Adipocyte (in vitro differentiated cells): ENCODE data around the gene UGGT2.
"Not testable (repeated sequence)": the region's sequence is repeated elsewhere in the genome, so short reads cannot be mapped to it uniquely, and the experiment has no call there.

ENCODE experiments used
- DNase-seq: peaks from one replicate; pipeline ENCODE4 v3.0.0-alpha.2; 2015; ENCODE audit warnings: low read depth
- H3K27me3 ChIP-seq: replicated peaks from 2 replicates; pipeline ENCODE4 v1.7.0; 2013; ENCODE audit warnings: mild to moderate bottlenecking, low read length, moderate library complexity; ENCODE audit not compliant: control insufficient read depth, insufficient read depth
- H3K36me3 ChIP-seq: 2 replicates; pipeline ENCODE4 v1.7.0; 2013; ENCODE audit warnings: low read length, mild to moderate bottlenecking, moderate library complexity; ENCODE audit not compliant: control insufficient read depth, insufficient read depth, severe bottlenecking
- H3K4me1 ChIP-seq: 2 replicates; pipeline ENCODE4 v1.7.0; 2013; ENCODE audit warnings: mild to moderate bottlenecking, low read length, moderate library complexity; ENCODE audit not compliant: control insufficient read depth, insufficient read depth
- H3K4me3 ChIP-seq: 2 replicates; pipeline ENCODE4 v1.7.0; 2013; ENCODE audit warnings: mild to moderate bottlenecking, low read length, moderate library complexity
- H3K9ac ChIP-seq: 2 replicates; pipeline ENCODE4 v1.7.0; 2013; ENCODE audit warnings: mild to moderate bottlenecking, low read length, moderate library complexity
- H3K9me3 ChIP-seq: 2 replicates; pipeline ENCODE4 v1.7.0; 2013; ENCODE audit warnings: mild to moderate bottlenecking, low read length, moderate library complexity; ENCODE audit not compliant: control insufficient read depth

UGGT2 gene

DNA sequence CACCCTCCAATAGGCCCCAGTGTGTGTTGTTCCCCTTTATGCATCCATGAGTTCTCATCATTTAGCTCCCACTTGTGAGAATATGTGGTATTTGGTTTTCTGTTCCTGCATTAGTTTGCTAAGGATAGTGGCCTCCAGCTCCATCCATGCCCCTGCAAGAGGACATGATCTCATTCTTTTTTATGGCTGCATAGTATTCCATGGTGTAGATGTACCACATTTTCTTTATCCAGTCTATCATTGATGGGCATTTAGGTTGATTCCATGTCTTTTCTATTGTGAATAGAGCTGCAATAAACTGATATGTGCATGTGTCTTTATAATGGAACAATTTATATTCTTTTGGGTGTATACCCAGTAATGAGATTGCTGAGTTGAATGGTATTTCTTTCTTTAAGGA is 263.9 kb downstream of the UGGT2 start:
- not testable (repeated sequence) for DNase-seq, H3K9ac ChIP-seq, H3K27me3 ChIP-seq, H3K4me1 ChIP-seq, H3K4me3 ChIP-seq, H3K9me3 ChIP-seq
- H3K36me3 ChIP-seq = peaks cover 78% of the 10 kb centered on the region

DNA sequence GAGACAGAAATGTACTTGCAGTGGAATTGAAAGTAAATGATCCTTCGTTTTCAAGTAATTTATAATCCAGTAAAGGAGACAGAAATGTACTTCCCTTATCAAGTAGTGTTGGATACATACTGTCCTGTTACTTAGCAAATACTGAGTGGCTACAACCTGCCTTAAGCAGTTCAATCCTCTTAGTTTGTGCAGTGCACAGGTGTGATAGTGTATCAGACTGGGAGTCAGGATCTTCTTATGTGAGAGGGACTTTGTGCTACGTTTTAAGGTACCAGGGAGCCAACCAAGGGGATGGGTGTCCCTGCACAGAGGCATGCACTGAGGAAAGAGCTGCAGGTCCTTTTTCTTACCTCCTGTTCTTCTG is 265.1 kb downstream of the UGGT2 start:
- peaks cover 68% of the 10 kb centered on the region for H3K36me3 ChIP-seq
- peaks cover 11% of the 10 kb centered on the region for H3K4me1 ChIP-seq
- no peaks in the 10 kb centered on the region for H3K9me3 ChIP-seq
- DNase-seq = no peak
- no peaks in the 10 kb centered on the region for H3K27me3 ChIP-seq
- H3K9ac ChIP-seq = no peak overlapping the region
- H3K4me3 ChIP-seq = no peak overlapping the region

DNA sequence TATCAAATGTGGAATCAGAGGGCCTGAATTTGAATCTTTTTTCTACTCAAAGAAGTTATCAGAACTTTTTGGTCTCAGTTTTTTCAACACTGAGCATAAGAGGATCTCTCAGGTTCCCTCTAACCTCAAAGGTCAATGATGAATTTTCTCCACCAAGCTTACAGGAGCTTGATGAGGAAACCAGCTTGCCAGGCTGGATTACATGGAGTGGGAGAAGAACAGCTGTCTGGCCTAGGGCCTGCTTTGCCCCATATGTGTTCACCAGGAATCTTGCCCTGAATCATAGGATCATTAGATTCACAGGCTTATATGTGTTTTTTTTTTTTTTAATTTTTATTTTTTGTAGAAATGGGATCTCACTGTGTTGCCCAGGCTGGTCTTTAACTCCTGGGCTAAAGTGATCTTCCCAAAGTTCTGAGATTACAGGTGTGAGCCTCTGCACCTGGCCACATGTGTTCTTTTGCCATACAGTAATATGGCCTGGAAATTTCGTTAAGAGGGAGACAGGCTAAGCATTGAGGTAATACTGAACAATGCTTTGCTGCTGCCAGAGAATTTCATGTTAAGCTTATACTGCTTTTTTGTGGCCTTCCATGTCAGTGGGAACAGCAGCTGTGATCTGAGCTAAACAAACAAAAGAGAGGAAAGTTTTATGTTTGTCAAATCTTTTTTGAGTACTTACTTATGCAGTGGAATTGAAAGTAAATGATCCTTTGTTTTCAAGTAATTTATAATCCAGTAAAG is 265.7 kb downstream of the UGGT2 start:
- Histone ChIP-seq H3K4me3 (no peak overlapping the region), H3K27me3 (no peaks in the 10 kb centered on the region), H3K4me1 (peaks cover 11% of the 10 kb centered on the region), H3K9ac (no peak overlapping the region), H3K9me3 (no peaks in the 10 kb centered on the region), H3K36me3 (peaks cover 62% of the 10 kb centered on the region)
- DNase-seq = no peak

DNA sequence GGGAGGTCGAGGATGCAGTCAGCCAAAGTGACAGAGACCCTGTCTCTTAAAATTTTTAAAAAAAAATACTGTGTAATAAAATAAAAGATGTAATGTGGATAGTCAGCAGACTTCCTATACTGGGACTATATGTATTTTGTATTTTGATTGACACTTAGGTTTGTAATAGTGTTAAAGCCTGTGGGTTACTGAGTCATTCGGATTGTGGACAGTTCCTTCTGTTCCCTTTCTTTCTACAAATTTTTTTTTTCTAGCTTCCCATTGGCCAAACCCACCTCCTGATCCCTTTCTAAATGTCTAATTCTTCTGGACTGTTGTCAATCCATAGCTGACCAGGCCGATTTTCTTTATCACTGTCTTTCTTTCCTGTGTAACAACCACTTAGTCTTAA is 268.3 kb downstream of the UGGT2 start:
- Histone ChIP-seq H3K4me3 (no peak overlapping the region), H3K4me1 (peaks cover 14% of the 10 kb centered on the region), H3K27me3 (no peaks in the 10 kb centered on the region), H3K36me3 (peaks cover 36% of the 10 kb centered on the region), H3K9ac (no peak overlapping the region), H3K9me3 (no peaks in the 10 kb centered on the region)
- DNase-seq = peak; percentile 6

DNA sequence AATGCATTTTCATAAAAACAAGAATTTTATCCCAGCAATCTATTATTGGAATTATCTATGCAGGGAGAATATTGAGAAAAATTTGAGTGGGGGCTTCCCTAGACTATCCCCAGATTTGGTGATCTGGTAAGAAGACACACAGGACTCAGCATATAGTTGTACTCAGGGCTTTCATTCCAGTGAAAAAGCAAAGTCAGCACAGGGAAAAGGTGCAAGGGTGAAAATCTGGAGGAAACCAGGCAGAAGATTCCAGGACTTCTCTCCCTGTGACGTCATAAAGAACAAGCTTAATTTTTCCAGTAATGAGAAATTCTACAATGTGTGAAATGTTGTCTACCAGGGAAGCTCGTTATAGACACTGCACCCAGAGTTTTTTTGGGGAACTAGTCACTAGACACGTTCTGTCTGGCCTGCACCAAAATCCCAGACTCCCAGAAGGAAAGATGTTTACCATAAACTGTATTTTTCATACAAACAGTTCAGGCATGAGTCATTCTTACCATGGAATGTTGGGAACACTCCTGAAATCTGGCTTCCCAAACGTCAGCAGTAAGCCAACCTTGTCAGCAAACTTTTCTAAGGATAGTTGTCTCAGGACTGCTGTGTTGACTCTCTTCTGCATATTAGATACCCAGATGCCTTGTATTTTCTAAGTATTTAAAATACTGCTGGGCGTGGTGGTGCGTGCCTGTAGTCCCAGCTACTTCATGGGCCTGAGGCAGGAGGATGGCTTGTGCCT is 268.9 kb downstream of the UGGT2 start:
- Histone ChIP-seq H3K9me3 (no peaks in the 10 kb centered on the region), H3K4me1 (peaks cover 19% of the 10 kb centered on the region), H3K4me3 (no peak overlapping the region), H3K9ac (peak overlapping the region; percentile 51), H3K36me3 (peaks cover 31% of the 10 kb centered on the region), H3K27me3 (no peaks in the 10 kb centered on the region)
- DNase-seq = peak; percentile 67

DNA sequence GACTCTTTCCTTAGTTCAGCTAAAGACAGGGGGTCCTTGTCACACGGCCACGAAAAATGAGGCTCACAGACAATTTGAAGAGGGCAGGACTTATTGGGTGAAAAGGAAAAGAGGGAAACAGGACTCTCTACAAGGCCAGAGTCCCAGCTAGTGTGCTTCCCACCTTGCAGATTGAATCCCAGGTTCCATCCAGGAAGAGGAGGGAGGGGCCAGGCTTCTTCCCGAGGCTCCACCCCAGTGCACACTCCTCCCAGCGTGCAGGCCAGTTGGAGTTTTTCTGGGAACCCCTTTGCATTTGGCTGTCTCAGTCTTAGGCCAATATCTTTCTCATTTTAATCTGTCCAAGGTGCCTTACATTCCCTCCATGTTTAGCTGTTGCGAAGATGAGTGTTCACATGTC is 269.5 kb downstream of the UGGT2 start:
- no peaks in the 10 kb centered on the region for H3K27me3 ChIP-seq
- H3K4me3 ChIP-seq = no peak overlapping the region
- no peaks in the 10 kb centered on the region for H3K9me3 ChIP-seq
- no peak overlapping the region for H3K9ac ChIP-seq
- H3K4me1 ChIP-seq = peaks cover 19% of the 10 kb centered on the region
- DNase-seq = no peak
- peaks cover 26% of the 10 kb centered on the region for H3K36me3 ChIP-seq

DNA sequence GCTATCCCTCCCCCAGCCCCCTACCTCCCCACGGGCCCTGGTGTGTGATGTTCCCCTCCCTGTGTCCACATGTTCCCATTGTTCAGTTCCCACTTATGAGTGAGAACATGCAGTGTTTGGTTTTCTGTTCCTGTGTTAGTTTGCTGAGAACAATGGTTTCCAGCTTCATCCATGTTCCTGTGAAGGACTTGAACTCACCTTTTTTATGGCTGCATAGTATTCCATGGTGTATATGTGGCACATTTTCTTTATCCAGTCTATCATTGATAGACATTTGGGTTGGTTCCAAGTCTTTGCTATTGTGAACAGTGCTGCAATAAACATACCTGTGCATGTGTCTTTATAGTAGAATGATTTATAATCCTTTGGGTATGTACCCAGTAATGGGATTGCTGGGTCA is 271.3 kb downstream of the UGGT2 start:
- not testable (repeated sequence) for H3K9ac ChIP-seq, H3K4me3 ChIP-seq, H3K9me3 ChIP-seq, DNase-seq, H3K27me3 ChIP-seq
- H3K36me3 ChIP-seq = peaks cover 20% of the 10 kb centered on the region
- H3K4me1 ChIP-seq = peaks cover 19% of the 10 kb centered on the region

DNA sequence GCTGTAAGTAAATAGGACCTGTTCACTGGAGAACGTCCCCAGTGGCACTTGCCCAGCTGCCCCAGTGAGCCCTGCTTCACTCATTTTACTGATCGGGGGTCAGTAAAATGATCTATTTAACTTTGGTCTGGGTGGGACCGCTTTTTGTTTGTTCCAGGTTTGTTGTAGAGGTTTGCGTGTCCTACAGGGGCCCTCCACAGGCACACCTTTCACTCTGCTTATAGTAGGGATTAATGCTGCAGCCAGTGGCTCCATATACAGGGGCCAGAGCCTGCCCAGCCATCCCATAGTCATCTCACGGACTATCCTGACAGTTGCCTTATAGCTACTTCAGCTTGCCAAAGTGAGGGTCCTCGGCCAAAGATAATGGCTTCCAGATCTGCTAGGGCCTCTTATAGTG is 272.2 kb downstream of the UGGT2 start:
- DNase-seq = no peak
- no peak overlapping the region for H3K9ac ChIP-seq
- peaks cover 14% of the 10 kb centered on the region for H3K36me3 ChIP-seq
- peaks cover 19% of the 10 kb centered on the region for H3K4me1 ChIP-seq
- H3K4me3 ChIP-seq = no peak overlapping the region
- H3K9me3 ChIP-seq = no peaks in the 10 kb centered on the region
- H3K27me3 ChIP-seq = no peaks in the 10 kb centered on the region

DNA sequence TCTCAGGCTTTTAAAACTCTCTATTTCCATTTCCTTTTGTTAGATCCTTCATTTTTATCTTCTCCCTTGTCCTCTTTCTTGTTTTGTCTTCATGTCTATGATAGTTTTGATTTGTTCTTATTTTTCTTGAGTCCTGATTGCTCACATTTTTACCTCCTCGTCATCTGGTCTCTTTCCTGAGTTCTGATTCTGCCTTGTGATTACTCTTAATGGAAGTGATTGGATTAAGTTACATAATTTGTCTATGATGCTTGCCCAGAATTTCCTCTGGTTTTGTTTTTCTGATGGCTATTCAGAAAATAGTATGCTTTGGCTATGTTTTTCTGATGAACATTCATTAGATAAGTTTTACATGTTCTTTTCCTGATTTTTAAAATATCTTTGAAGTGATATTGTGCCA is 273.7 kb downstream of the UGGT2 start:
- Histone ChIP-seq H3K4me1 (peaks cover 16% of the 10 kb centered on the region), H3K9me3 (no peaks in the 10 kb centered on the region), H3K4me3 (no peak overlapping the region), H3K27me3 (no peaks in the 10 kb centered on the region), H3K36me3 (peaks cover 11% of the 10 kb centered on the region), H3K9ac (no peak overlapping the region)
- no peak for DNase-seq

DNA sequence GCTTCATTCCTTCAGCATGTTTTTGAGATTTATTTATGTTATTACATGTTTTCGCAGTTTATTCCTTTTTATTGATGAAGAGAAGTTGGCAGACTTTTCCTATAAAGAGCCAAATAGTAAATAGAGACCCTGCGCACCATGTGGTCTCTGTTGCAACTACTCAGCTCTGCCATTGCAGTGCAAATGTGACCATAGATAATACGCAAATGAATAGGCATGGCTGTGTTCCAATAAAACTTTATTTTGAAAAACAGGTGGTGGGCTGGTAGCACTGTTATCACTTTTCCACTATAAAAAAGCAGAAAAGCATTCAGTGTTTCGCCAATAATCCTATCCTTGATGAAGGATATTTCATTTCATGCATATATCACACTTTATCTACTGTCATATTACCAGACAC is 281.3 kb downstream of the UGGT2 start:
- H3K4me1 ChIP-seq = peaks cover 3% of the 10 kb centered on the region
- H3K9me3 ChIP-seq = no peaks in the 10 kb centered on the region
- H3K27me3 ChIP-seq = no peaks in the 10 kb centered on the region
- peaks cover 19% of the 10 kb centered on the region for H3K36me3 ChIP-seq
- no peak overlapping the region for H3K4me3 ChIP-seq
- DNase-seq = no peak
- H3K9ac ChIP-seq = no peak overlapping the region

DNA sequence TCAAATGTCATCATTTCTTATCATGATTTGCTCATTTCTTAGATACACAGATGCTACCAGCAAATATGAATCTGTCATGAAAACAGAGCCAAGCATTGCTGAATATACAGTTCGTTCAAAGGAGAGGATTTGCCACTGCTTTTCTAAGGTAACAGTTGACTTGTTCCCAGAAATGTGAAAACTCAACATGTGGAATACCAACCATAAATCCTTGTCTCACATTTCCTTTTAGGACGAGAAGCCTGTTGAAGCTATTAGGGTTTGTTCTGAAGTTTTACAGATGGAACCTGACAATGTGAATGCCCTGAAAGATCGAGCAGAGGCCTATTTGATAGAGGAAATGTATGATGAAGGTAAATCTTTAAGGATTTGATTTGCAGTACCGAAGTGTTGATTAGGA is 289.6 kb downstream of the UGGT2 start:
- H3K27me3 ChIP-seq = no peaks in the 10 kb centered on the region
- H3K4me3 ChIP-seq = no peak overlapping the region
- H3K4me1 ChIP-seq = no peaks in the 10 kb centered on the region
- no peak overlapping the region for H3K9ac ChIP-seq
- H3K36me3 ChIP-seq = peaks cover 67% of the 10 kb centered on the region
- no peaks in the 10 kb centered on the region for H3K9me3 ChIP-seq
- DNase-seq = no peak
